PFSK-1 (cell line): ENCODE data around the gene OR6N1.

ENCODE experiments used
- FOXP2 ChIP-seq: optimal IDR thresholded peaks from 2 replicates; pipeline ENCODE3; 2011; ENCODE audit warnings: borderline replicate concordance, control low read depth, inconsistent platforms; ENCODE audit not compliant: insufficient read depth; ENCODE audit errors: extremely low read length, extremely low read depth
- POLR2AphosphoS5 ChIP-seq: IDR thresholded peaks from 2 replicates; pipeline ENCODE4 v1.6.1; 2012; ENCODE audit warnings: low read depth, mild to moderate bottlenecking, control low read depth, low read length, moderate library complexity
- SIN3A ChIP-seq: IDR thresholded peaks from 2 replicates; pipeline ENCODE4 v1.6.1; 2012; ENCODE audit warnings: mild to moderate bottlenecking, low read length, moderate library complexity, borderline replicate concordance; ENCODE audit not compliant: insufficient read depth
- TAF1 ChIP-seq: IDR thresholded peaks from 2 replicates; pipeline ENCODE4 v1.6.1; 2012; ENCODE audit warnings: low read length, control low read depth, borderline replicate concordance; ENCODE audit not compliant: insufficient read depth
- TF ChIP-seq, protein P1 (sequence below), 2 experiments: IDR thresholded peaks; 2 replicates each; pipeline versions ENCODE4 v1.6.1 to v1.8.0; 2011 to 2012; ENCODE audit warnings: low read depth in 2 of 2, low read length in 2 of 2, control low read depth in 1 of 2, inconsistent platforms in 1 of 2, mild to moderate bottlenecking in 1 of 2, moderate library complexity in 1 of 2; ENCODE audit not compliant: insufficient read depth in 1 of 2

GRCh38 chr1:158800526-158800925 is 28.5 kb upstream of the OR6N1 start:
- TF ChIP-seq POLR2AphosphoS5 (no peak), TAF1 (no peak), SIN3A (no peak), FOXP2 (no peak)
- TF ChIP-seq, protein P1, sequence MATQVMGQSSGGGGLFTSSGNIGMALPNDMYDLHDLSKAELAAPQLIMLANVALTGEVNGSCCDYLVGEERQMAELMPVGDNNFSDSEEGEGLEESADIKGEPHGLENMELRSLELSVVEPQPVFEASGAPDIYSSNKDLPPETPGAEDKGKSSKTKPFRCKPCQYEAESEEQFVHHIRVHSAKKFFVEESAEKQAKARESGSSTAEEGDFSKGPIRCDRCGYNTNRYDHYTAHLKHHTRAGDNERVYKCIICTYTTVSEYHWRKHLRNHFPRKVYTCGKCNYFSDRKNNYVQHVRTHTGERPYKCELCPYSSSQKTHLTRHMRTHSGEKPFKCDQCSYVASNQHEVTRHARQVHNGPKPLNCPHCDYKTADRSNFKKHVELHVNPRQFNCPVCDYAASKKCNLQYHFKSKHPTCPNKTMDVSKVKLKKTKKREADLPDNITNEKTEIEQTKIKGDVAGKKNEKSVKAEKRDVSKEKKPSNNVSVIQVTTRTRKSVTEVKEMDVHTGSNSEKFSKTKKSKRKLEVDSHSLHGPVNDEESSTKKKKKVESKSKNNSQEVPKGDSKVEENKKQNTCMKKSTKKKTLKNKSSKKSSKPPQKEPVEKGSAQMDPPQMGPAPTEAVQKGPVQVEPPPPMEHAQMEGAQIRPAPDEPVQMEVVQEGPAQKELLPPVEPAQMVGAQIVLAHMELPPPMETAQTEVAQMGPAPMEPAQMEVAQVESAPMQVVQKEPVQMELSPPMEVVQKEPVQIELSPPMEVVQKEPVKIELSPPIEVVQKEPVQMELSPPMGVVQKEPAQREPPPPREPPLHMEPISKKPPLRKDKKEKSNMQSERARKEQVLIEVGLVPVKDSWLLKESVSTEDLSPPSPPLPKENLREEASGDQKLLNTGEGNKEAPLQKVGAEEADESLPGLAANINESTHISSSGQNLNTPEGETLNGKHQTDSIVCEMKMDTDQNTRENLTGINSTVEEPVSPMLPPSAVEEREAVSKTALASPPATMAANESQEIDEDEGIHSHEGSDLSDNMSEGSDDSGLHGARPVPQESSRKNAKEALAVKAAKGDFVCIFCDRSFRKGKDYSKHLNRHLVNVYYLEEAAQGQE (IDR thresholded peaks at IDR 0.05; ENCODE audit: insufficient read depth in 1 of 2, low read depth in 2 of 2, low read length in 2 of 2), result no peak
